Activated T-cell treated with anti-CD3 and anti-CD28 coated beads, Interleukin-2, amount 50 U/mL, for 48 hours (primary cell): Measurements from ENCODE around the gene KLK7.
"Not testable (repeated sequence)": the region's sequence is repeated elsewhere in the genome, so short reads cannot be mapped to it uniquely, and the experiment has no call there.

ENCODE experiments used
- DNase-seq, 2 experiments: peaks; one replicate each; pipeline ENCODE4 v3.0.0-alpha.2; 2020

KLK7 gene

GRCh38 chr19:50974702-50975556, 8.8 kb downstream of the KLK7 start:
- no peak for DNase-seq

GRCh38 chr19:50972795-50973376, 10.8 kb downstream of the KLK7 start:
- no peak for DNase-seq

GRCh38 chr19:50969810-50970209, 13.9 kb downstream of the KLK7 start:
- not testable (repeated sequence) for DNase-seq

GRCh38 chr19:50969413-50969760, 14.3 kb downstream of the KLK7 start, which contains the start of gene KLK6:
TSS of gene KLK6 (minus strand) at chr19:50969591. CDS start at chr19:50968104, 1,487 bp downstream.
- no peak for DNase-seq

- DNase-seq = no peak
Measured at GRCh38 chr19:50968716-50969412, 14.9 kb downstream of the KLK7 start.

GRCh38 chr19:50967929-50968715, 15.6 kb downstream of the KLK7 start:
- DNase-seq = no peak

GRCh38 chr19:50964266-50964665, 19.5 kb downstream of the KLK7 start:
- DNase-seq = no peak

GRCh38 chr19:50963381-50963780, 20.3 kb downstream of the KLK7 start:
- DNase-seq = no peak

- DNase-seq = no peak
Measured at GRCh38 chr19:50962245-50962644, 21.5 kb downstream of the KLK7 start.

GRCh38 chr19:50959731-50960500, 23.8 kb downstream of the KLK7 start:
- no peak for DNase-seq

- no peak for DNase-seq
Measured at GRCh38 chr19:50957587-50957986, 26.1 kb downstream of the KLK7 start.

- DNase-seq = no peak
Measured at GRCh38 chr19:50952910-50953309, 30.8 kb downstream of the KLK7 start, which contains the start of gene KLK5. TSS of gene KLK5 (minus strand) at chr19:50953038. CDS start at chr19:50952657, 381 bp downstream.

- no peak for DNase-seq
Measured at GRCh38 chr19:50949861-50950260, 33.9 kb downstream of the KLK7 start.

GRCh38 chr19:50947123-50947522, 36.6 kb downstream of the KLK7 start:
- DNase-seq = no peak

GRCh38 chr19:50944795-50945194, 38.9 kb downstream of the KLK7 start:
- DNase-seq = no peak

- no peak for DNase-seq
Measured at GRCh38 chr19:50943074-50943828, 40.5 kb downstream of the KLK7 start.

GRCh38 chr19:50939596-50939995, 44.1 kb downstream of the KLK7 start:
- DNase-seq = no peak

GRCh38 chr19:50933640-50934039, 50.1 kb downstream of the KLK7 start:
- no peak for DNase-seq

- DNase-seq = no peak
Measured at GRCh38 chr19:50932690-50933083, 51.0 kb downstream of the KLK7 start.

- no peak for DNase-seq
Measured at GRCh38 chr19:50932018-50932689, 51.6 kb downstream of the KLK7 start.

GRCh38 chr19:50931023-50931422, 52.7 kb downstream of the KLK7 start:
- DNase-seq = no peak
